Measurements from ENCODE around the gene FBXW2.

GRCh38 chr9:120711354-120711753, 81.9 kb downstream of the FBXW2 start:
- peak in 1 of 5 experiments; percentile 14 for TF ChIP-seq CTCF (IDR thresholded peaks at IDR 0.05)
- TF ChIP-seq EP300 (IDR thresholded peaks at IDR 0.05; ENCODE audit: low read depth) = no peak

All from transverse colon (tissue), 3 donors.